PC-3 (cell line): ENCODE measurements around the gene HDAC4. TPM values are rescaled to one million over a fixed set of nuclear protein-coding genes. Genes with fewer than 3 reads are reported as not detected.

Experiments used
- ATAC-seq: fragments of 200-7000 bp; cut with Tn5 transposase; 2 replicates; pipeline ENCODE4 v1.9.1; 2020; ENCODE audit warnings: mild to moderate bottlenecking, moderate library complexity
- BruUV-seq: library from RNA; stranded (reverse); fragments of 400-500 nt; replicated peaks from 2 replicates; lab custom pipeline; 2021; lab: Mats Ljungman, UMichigan
- CTCF ChIA-PET: fragments of 300-600 bp; sonication (Branson Sonifier 250); formaldehyde crosslinking; loops from one replicate; lab custom pipeline; 2022; ENCODE audit warnings: antibody characterized with exemption; lab: Charles Lee
- POLR2A ChIA-PET: fragments of 300-600 bp; sonication (Branson Sonifier 250); formaldehyde crosslinking; loops from one replicate; lab custom pipeline; 2022; ENCODE audit warnings: antibody characterized with exemption; ENCODE audit not compliant: unreplicated experiment; lab: Charles Lee
- DNase-seq: peaks from one replicate; pipeline ENCODE4 v3.0.0-alpha.2; 2015
- H2AFZ ChIP-seq: fragments of 300-600 bp; sonication (generic); 2 replicates; pipeline ENCODE4 v1.6.0; 2016; ENCODE audit warnings: antibody characterized with exemption, low read length
- H3F3A ChIP-seq: fragments of 300-600 bp; sonication (generic); one replicate; pipeline ENCODE4 v1.6.0; 2017; ENCODE audit warnings: antibody characterized with exemption, low read length, control low read depth, mild to moderate bottlenecking; ENCODE audit not compliant: unreplicated experiment
- H3K27ac ChIP-seq: fragments of 300-600 bp; sonication (generic); 2 replicates; pipeline ENCODE4 v1.5.1; 2016; ENCODE audit warnings: mild to moderate bottlenecking, low read length
- H3K27me3 ChIP-seq: fragments of 300-600 bp; sonication (generic); 2 replicates; pipeline ENCODE4 v1.6.1; 2016; ENCODE audit warnings: low read length, mixed read lengths
- H3K36me3 ChIP-seq: fragments of 300-600 bp; sonication (generic); 2 replicates; pipeline ENCODE4 v1.6.1; 2016; ENCODE audit warnings: low read depth, mixed run types, low read length, mixed read lengths
- H3K4me1 ChIP-seq: fragments of 300-600 bp; sonication (generic); 2 replicates; pipeline ENCODE4 v1.5.1; 2016; ENCODE audit warnings: low read length; ENCODE audit not compliant: insufficient read depth
- H3K4me2 ChIP-seq: fragments of 300-600 bp; sonication (generic); 2 replicates; pipeline ENCODE4 v1.6.0; 2016; ENCODE audit warnings: low read length
- H3K4me3 ChIP-seq: fragments of 300-600 bp; sonication (generic); 2 replicates; pipeline ENCODE4 v1.5.1; 2016; ENCODE audit warnings: mild to moderate bottlenecking, low read length, mixed read lengths
- H3K79me2 ChIP-seq: fragments of 300-600 bp; sonication (generic); 2 replicates; pipeline ENCODE4 v1.6.1; 2017; ENCODE audit warnings: low read length, mixed read lengths
- H3K9ac ChIP-seq: fragments of 300-600 bp; sonication (generic); 2 replicates; pipeline ENCODE4 v1.6.0; 2016; ENCODE audit warnings: mild to moderate bottlenecking, low read length
- H3K9me2 ChIP-seq: fragments of 300-600 bp; sonication (generic); replicated peaks from 2 replicates; pipeline ENCODE4 v1.6.1; 2016; ENCODE audit warnings: mixed run types, low read length, mixed read lengths
- H3K9me3 ChIP-seq: fragments of 300-600 bp; sonication (generic); 2 replicates; pipeline ENCODE4 v1.6.1; 2016; ENCODE audit warnings: low read length, mixed read lengths
- H4K20me1 ChIP-seq: fragments of 300-600 bp; sonication (generic); 2 replicates; pipeline ENCODE4 v1.6.1; 2016; ENCODE audit warnings: low read length, mixed read lengths
- CTCF ChIP-seq: fragments of 300-600 bp; sonication (generic); conservative IDR thresholded peaks from 2 replicates; pipeline ENCODE4 v1.5.1; 2017; ENCODE audit warnings: antibody characterized with exemption, low read depth, mild to moderate bottlenecking, low read length
- EZH2 ChIP-seq: fragments of 300-600 bp; sonication (generic); IDR thresholded peaks from one replicate; pipeline ENCODE4 v1.6.1; 2017; ENCODE audit warnings: antibody characterized with exemption, mild to moderate bottlenecking, low read length; ENCODE audit not compliant: unreplicated experiment
- EZH2phosphoT487 ChIP-seq: fragments of 300-600 bp; sonication (generic); IDR thresholded peaks from 2 replicates; pipeline ENCODE4 v1.6.1; 2018; ENCODE audit warnings: mild to moderate bottlenecking, antibody characterized with exemption, low read length, borderline replicate concordance
- intact Hi-C: fragments of 100-400 bp; cut with micrococcal nuclease; formaldehyde crosslinking; loops from 2 replicates; pipeline ENCODE4 v1.9.0; 2023
- total RNA-seq: library from RNA; depleted of rRNA; stranded (reverse); fragments of >200 nt; gene quantifications from 2 replicates; pipeline ENCODE4 v1.2.3, GENCODE V29; 2014

Gene HDAC4
- total RNA-seq, 1 experiment from 2014 or later = 8.5 TPM

GRCh38 chr2:239370876-239371725 lies 29.7 kb downstream of the HDAC4 start:
- no TSS peak for BruUV-seq
- POLR2A ChIA-PET = interaction anchor here (0.6 kb wide), 1 partner anchor 75 kb away, joined by 16 read pairs; no protein-coding TSS in a partner anchor
- Histone ChIP-seq H3K27ac (no peak overlapping the region), H3K27me3 (no peaks in the 10 kb centered on the region), H3K4me2 (no peak overlapping the region), H3K79me2 (no peaks in the 10 kb centered on the region), H3K9me2 (no peaks in the 10 kb centered on the region), H3K9me3 (no peaks in the 10 kb centered on the region), H3K4me3 (no peak overlapping the region), H3K4me1 (no peaks in the 10 kb centered on the region), H3F3A (no peaks in the 10 kb centered on the region), H3K9ac (no peak overlapping the region), H4K20me1 (no peaks in the 10 kb centered on the region), H2AFZ (no peak overlapping the region), H3K36me3 (no peaks in the 10 kb centered on the region)
- ATAC-seq = no peak
- DNase-seq = no peak
- TF ChIP-seq CTCF (no peak), EZH2 (no peak), EZH2phosphoT487 (no peak)
- intact Hi-C loops = no loop called here
- CTCF ChIA-PET = no interaction called here

GRCh38 chr2:239370403-239370802 lies 30.4 kb downstream of the HDAC4 start:
- Histone ChIP-seq H3K36me3 (no peaks in the 10 kb centered on the region), H3K4me3 (no peak overlapping the region), H3F3A (no peaks in the 10 kb centered on the region), H4K20me1 (no peaks in the 10 kb centered on the region), H3K4me2 (no peak overlapping the region), H3K9me2 (no peaks in the 10 kb centered on the region), H3K9ac (no peak overlapping the region), H3K4me1 (no peaks in the 10 kb centered on the region), H3K27me3 (no peaks in the 10 kb centered on the region), H3K27ac (no peak overlapping the region), H3K9me3 (no peaks in the 10 kb centered on the region), H2AFZ (no peak overlapping the region), H3K79me2 (no peaks in the 10 kb centered on the region)
- ChIA-PET CTCF (no interaction called here), POLR2A (interaction anchor here (0.6 kb wide), 1 partner anchor 74 kb away, joined by 16 read pairs; no protein-coding TSS in a partner anchor)
- TF ChIP-seq EZH2phosphoT487 (no peak), CTCF (no peak), EZH2 (no peak)
- no peak for DNase-seq
- no TSS peak for BruUV-seq
- ATAC-seq = no peak
- intact Hi-C loops = no loop called here

- H3K27me3 ChIP-seq = no peaks in the 10 kb centered on the region
- no peaks in the 10 kb centered on the region for H3F3A ChIP-seq
- no TSS peak for BruUV-seq
- no peak for TF ChIP-seq EZH2phosphoT487
- TF ChIP-seq EZH2 = no peak
- no peak for TF ChIP-seq CTCF
- intact Hi-C loops = no loop called here
- H3K79me2 ChIP-seq = no peaks in the 10 kb centered on the region
- no peaks in the 10 kb centered on the region for H3K36me3 ChIP-seq
- POLR2A ChIA-PET = no interaction called here
- no peaks in the 10 kb centered on the region for H3K9me3 ChIP-seq
- CTCF ChIA-PET = no interaction called here
- H3K4me1 ChIP-seq = no peaks in the 10 kb centered on the region
- H3K9ac ChIP-seq = no peak overlapping the region
- H3K4me3 ChIP-seq = no peak overlapping the region
- no peak overlapping the region for H3K4me2 ChIP-seq
- H3K27ac ChIP-seq = no peak overlapping the region
- H4K20me1 ChIP-seq = no peaks in the 10 kb centered on the region
- ATAC-seq (no peak), DNase-seq (no peak)
- H2AFZ ChIP-seq = no peak overlapping the region
- H3K9me2 ChIP-seq = no peaks in the 10 kb centered on the region
Observed at GRCh38 chr2:239369631-239370161, 31.1 kb downstream of the HDAC4 start.
